ENCODE results near the gene ADGRV1.
A peak's percentile ranks its signal among the peaks of the same experiment; 100 is the strongest.
"Not testable (repeated sequence)": the region's sequence is repeated elsewhere in the genome, so short reads cannot be mapped to it uniquely, and the experiment has no call there.

ADGRV1 gene

DNA sequence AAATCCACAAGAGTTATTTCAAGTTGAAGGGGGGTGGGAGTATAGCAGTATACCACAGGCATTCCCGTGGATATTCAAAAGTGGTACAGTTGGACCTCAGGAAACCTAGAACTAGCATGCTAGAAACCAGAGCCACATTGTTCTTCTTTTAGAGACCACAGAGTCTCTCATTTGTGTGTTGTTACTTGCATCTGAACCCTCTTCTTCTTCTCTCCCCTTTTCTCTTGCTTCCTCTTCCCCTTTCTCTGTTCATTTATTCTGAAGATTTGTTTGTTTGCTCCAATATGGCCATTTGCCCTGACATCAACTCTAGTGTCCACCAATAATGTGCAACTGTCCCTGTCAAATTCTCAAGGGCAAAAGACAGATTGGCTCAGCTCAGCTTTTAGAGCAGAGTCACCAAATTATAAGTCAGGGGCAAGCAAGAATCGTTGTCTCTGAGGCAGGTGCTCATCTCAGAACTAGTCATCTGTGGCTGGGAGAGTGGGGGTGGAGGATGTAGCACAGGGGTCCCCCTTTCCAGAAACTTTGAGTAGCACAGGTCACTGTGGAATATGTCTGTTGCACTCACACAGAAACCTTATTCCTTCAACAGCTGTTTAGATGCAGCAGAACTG lies 503.5 kb downstream of the ADGRV1 start:
- no peak for DNase-seq (ENCODE audit: low read depth in 2 of 2)

GRCh38 chr5:91063098-91063690 lies 504.6 kb downstream of the ADGRV1 start:
- not testable (repeated sequence) for DNase-seq (ENCODE audit: low read depth in 2 of 2)

DNA sequence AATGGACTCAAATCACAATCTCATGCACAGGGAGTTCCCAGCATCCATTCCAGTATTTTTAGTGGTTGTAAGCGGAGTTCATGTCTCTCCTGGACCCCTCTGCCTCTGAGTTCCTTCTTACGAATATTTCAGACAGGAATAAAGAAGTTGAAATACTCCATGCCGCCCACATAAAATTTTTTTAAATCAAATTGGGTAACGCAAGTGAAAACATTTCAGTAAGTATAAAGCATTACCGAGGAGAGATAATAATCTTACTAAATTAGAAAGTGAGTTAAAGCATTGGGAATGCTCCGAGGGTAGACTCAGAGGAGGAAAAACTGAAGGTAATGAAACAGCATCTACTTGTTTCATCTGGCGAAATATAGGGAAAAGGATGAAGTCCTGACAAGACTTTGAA lies 506.9 kb downstream of the ADGRV1 start:
- no peak for DNase-seq (ENCODE audit: low read depth in 2 of 2)

DNA sequence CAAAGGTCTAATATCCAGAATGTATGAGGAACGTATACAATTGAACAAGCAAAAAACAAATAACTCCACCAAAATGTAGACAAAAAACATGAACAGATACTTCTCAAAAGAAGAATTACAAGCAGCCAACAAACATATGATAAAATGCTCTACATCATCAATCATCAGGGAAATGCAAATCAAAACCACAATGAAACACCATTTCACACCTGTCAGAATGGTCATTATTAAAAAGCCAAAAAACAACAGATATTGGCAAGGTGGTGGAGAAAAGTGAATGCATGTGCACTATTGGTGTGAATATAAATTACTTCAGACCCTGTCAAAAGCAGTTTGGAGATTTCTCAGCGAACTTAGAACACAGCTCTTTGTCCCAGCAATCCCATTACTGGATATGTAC lies 510.8 kb downstream of the ADGRV1 start:
- DNase-seq (ENCODE audit: low read depth in 2 of 2): no peak

DNA sequence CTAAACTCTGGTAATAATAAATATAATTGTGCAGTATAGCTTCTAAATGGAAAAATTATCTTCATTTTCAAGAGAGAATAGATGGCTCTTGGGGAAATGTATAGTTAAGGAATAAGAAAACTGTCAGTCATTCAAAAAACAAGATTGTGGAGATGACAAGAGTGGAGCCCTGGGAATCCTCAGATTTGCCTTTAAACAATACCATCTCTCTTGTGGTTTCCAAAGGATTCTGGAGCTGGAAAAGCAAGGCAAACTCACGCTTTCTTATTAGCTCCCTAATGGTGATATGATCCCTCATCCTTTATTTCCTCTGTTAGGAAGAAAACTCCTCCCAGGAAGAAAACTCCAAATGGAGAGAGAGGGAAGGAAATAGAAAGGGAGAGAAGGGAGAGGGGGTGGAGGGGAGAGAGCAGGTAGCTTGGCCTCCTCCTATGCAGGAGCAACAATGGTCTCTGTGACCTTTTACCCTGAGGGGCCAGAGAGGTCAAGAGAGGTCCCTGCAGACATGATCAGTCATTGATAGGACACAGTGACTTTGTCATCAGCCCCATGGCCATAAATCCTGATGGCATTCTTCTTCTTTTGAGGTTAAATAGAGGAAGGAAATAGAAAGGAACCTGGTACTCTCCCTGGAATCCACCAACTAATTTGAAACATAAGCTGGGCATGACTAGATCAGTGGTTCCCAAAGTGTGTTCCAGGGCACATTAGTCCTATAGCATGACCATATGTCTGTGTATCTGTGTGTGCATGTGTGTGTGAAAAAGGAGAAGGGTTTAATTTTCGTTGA lies 512.4 kb downstream of the ADGRV1 start:
- no peak for DNase-seq (ENCODE audit: low read depth in 2 of 2)

GRCh38 chr5:91072881-91073280 lies 514.3 kb downstream of the ADGRV1 start:
- no peak for DNase-seq (ENCODE audit: low read depth in 2 of 2)

DNA sequence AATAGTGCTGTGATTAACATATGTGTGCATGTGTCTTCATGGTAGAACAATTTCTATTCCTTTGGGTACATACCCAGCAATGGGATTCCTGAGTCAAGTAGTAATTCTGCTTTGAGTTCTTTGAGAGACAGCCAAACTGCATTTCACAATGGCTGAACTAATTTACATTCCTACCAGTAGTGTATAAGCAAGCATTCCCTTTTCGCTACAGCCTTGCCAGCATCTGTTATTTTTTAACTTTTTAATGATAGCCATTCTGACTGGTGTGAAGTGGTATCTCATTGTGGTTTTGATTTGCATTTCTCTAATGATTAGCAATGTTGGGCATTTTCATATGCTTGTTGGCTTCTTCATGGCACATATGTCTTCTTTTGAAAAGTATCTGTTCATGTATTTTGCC lies 516.0 kb downstream of the ADGRV1 start:
- DNase-seq (ENCODE audit: low read depth in 2 of 2): no peak

GRCh38 chr5:91076138-91076537 lies 517.5 kb downstream of the ADGRV1 start:
- DNase-seq (ENCODE audit: low read depth in 2 of 2): no peak

GRCh38 chr5:91077623-91078022 lies 519.0 kb downstream of the ADGRV1 start:
- DNase-seq (ENCODE audit: low read depth in 2 of 2): no peak

- DNase-seq (ENCODE audit: low read depth in 2 of 2): no peak
These were observed 520.4 kb downstream of the ADGRV1 start for GRCh38 chr5:91079037-91079436.

DNA sequence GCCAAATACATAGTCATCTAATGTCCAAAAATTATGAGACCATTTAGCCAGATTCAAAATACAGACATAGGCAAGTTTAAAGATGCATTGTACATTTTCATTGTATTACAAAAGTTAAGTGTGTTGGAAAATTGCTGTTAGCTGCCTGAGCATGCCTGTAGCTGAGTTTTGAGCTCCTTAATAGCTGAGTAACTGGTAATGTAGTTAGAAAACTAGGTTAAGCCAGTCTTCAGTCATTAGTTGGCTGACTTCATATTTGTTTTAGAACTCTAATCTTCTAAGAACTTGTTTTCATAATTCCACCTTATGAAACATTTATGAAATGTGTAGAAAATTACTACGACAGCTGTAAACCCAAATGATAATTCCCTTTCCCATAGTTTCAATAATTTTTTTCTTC lies 531.2 kb downstream of the ADGRV1 start:
- no peak for DNase-seq (ENCODE audit: low read depth in 2 of 2)

GRCh38 chr5:91090995-91091394 lies 532.4 kb downstream of the ADGRV1 start:
- DNase-seq (ENCODE audit: low read depth in 2 of 2): no peak

- no peak for DNase-seq (ENCODE audit: low read depth in 2 of 2)
These were observed 533.1 kb downstream of the ADGRV1 start for GRCh38 chr5:91091471-91092234.

- no peak for DNase-seq (ENCODE audit: low read depth in 2 of 2)
These were observed 534.5 kb downstream of the ADGRV1 start for GRCh38 chr5:91092859-91093783.

DNA sequence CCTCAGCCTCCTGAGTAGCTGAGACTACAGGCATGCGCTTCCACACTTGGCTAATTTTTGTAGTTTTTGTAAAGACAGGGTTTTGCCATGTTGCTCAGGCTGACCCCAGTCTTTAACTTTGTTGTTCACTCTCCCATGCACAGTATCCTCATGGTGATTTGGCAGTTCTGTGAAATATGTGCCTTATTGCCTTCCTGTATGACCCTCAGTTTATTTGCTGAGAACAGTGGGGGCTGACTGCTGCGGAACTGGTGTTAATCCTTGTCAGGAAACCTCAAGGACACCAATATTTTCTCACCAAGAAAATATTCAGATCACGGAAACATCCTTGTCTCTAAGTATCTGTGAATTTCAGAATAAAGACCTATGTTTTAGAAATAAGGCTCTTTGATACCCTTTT lies 536.7 kb downstream of the ADGRV1 start:
- DNase-seq (ENCODE audit: low read depth in 2 of 2): no peak

DNA sequence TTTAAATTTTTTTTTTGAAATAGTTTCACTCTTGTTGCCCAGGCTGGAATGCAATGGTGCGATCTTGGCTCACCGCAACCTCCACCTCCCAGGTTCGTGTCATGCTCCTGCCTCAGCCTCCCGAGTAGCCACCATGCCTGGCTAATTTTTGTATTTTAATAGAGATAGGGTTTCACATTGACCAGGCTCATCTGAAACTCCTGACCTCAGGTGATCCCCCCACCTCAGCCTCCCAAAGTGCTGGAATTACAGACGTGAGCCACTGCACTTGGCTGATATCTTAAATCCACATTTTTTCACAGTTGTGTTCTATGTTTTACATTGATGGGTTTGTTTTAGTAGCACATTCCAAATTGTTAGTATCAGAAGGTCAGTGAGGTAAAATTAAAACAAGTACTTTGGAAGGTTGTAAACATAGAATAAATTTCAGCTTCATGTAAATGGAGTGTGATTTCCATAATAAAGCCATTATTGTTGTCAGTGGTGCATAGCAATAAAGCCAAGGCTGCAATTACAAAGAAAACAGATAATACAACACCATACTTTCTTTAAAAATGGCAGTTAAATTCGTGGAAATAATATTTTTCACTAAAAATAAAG lies 537.3 kb downstream of the ADGRV1 start:
- DNase-seq (ENCODE audit: low read depth in 2 of 2): no peak

DNA sequence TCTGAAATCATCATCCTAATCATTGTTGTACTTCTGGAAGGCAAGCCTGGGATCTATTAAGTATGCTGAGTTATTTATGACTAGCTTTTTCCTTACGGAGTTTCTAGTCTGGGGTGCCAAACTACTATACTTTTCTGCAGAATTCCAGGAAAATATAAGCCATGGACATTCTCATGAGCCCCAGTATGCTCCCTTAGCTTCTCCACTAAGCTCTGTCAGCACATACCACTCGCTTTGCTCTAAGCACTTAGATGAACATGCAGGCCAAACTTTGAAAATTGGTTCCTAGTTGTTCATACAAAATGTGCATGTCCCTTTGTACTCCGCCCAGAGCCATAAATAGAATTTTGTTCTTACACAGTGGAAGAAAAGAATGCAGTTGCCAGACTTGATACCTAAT lies 539.9 kb downstream of the ADGRV1 start:
- DNase-seq (ENCODE audit: low read depth in 2 of 2): no peak

DNA sequence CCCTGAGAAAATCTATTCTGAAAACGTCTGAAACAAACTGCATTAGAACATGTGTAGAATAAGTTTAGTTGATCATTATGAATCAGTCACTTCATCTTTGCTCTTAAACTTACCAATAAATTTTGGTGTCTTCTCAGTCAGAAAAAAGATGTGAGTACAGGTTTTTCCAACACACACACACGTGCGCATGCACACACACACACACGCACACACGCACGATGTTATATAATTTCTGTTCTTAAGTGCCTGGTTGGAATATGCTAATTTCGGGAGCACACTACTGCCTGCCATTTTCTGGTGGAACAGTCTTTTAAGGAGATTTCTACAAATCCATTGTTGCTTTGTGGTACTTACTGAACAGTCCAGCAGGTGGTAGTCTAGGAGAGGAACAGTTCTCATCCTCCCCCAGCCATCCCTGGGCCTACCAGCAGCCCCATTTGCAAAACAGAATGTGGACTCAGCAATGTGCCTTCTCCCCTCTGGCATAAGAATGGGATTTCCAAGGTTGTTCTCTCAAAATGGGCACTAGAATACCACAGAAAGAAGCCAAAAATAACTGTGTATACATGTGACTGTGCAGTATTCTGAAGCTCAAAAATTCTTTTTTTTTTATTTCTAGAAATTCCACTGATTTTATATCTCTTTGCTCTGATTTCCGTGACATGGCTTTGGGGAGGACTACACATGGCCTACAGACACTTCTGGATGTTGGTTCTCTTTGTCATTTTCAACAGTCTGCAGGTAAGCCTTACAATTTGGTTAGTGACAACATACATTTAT lies 543.2 kb downstream of the ADGRV1 start:
- DNase-seq (ENCODE audit: low read depth in 2 of 2): peak in 1 of 2 donors; percentile 11

DNA sequence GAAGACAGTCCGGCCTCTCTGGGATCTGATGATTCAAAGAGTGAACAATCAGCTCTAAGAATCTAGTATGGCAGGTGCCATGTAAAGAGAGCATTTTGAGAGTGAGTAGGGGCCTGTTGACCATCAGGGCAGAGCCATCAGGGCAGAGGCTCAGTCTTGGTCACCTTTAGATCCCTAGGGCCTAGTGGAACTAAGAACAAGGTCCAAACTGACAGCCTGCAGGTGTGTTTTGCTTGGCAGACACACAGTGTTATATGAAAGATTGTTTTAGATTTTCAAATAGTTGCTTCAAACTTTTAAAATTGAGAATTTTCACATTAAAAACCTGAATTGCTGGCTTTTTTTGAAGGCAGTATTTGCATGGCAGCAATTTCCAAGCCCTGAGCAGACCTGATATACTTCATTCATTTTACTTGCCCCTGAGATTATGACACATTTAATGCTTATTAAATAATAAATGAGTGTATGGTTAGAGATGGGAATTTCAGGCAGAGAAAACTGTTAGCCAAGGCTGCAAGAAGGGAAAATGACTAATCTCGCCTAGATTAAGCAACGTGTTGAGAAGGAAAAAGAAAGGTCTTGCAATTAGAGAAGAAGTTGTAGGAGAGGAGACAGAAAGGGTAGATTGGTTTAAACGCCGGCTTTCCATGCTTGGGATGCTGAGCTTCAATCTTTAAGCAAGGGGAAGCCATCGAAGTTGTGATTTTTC lies 544.9 kb downstream of the ADGRV1 start:
- no peak for DNase-seq (ENCODE audit: low read depth in 2 of 2)

Data from stimulated activated CD8-positive, alpha-beta memory T cell treated with anti-CD3 and anti-CD28 coated beads, Interleukin-7, amount 100 ng/mL, for 4 hours (primary cell).